Large intestine (tissue), 3 donors: Measurements from ENCODE around the gene IFIH1. TPM values are rescaled to one million over a fixed set of nuclear protein-coding genes. Genes with fewer than 3 reads are reported as not detected.

Source experiments
- DNase-seq, 2 donors: peaks; one replicate each; pipeline versions ENCODE4 v3.0.0 to v3.0.0-alpha.2; 2013
- H3K27ac ChIP-seq: one replicate; pipeline ENCODE4 v1.5.1; 2013; ENCODE audit warnings: low read length
- H3K27me3 ChIP-seq: 2 replicates; pipeline ENCODE4 v1.6.1; 2013; ENCODE audit warnings: low read length; ENCODE audit not compliant: control insufficient read depth, insufficient read depth
- H3K36me3 ChIP-seq: 2 replicates; pipeline ENCODE4 v1.6.1; 2013; ENCODE audit warnings: low read length; ENCODE audit not compliant: control insufficient read depth, insufficient read depth
- H3K4me1 ChIP-seq: one replicate; pipeline ENCODE4 v1.6.1; 2013; ENCODE audit warnings: low read length; ENCODE audit not compliant: control insufficient read depth, insufficient read depth
- H3K4me3 ChIP-seq: one replicate; pipeline ENCODE4 v1.5.1; 2013; ENCODE audit warnings: low read length
- H3K9me3 ChIP-seq: one replicate; pipeline ENCODE4 v1.6.1; 2013; ENCODE audit warnings: mild to moderate bottlenecking, low read depth, low read length, moderate library complexity; ENCODE audit not compliant: control insufficient read depth
- WGBS: methylation state at CpG from one replicate; pipeline ENCODE4 v1.1.5; 2013; ENCODE audit warnings: low lambda C conversion rate; ENCODE audit not compliant: insufficient coverage; 5-methylcytosine and 5-hydroxymethylcytosine counted together
- polyA plus RNA-seq: library from polyadenylated mRNA; unstranded; fragments of 120-200 nt; gene quantifications from one replicate; pipeline ENCODE4 v1.2.1, GENCODE V29; 2013

Gene IFIH1
- polyA plus RNA-seq, 1 donor = 17.6 TPM

- DNase-seq = no peak
- Histone ChIP-seq H3K36me3 (no peaks in the 10 kb centered on the region), H3K4me3 (no peak overlapping the region), H3K9me3 (no peaks in the 10 kb centered on the region), H3K4me1 (no peaks in the 10 kb centered on the region), H3K27ac (no peak overlapping the region), H3K27me3 (no peaks in the 10 kb centered on the region)
- WGBS = no CpG with 5 or more reads among the region's 1 CpG
These were observed 98.1 kb downstream of the IFIH1 start for GRCh38 chr2:162220368-162220767.

GRCh38 chr2:162219426-162219825 is 99.1 kb downstream of the IFIH1 start:
- 84% methylated on average over 2 of the region's 4 CpGs for WGBS
- Histone ChIP-seq H3K36me3 (no peaks in the 10 kb centered on the region), H3K27ac (no peak overlapping the region), H3K9me3 (no peaks in the 10 kb centered on the region), H3K4me1 (no peaks in the 10 kb centered on the region), H3K27me3 (no peaks in the 10 kb centered on the region), H3K4me3 (no peak overlapping the region)
- DNase-seq = no peak

GRCh38 chr2:162217598-162217997 is 100.9 kb downstream of the IFIH1 start:
- no CpG with 5 or more reads among the region's 1 CpG for WGBS
- Histone ChIP-seq H3K4me1 (no peaks in the 10 kb centered on the region), H3K27ac (no peak overlapping the region), H3K27me3 (no peaks in the 10 kb centered on the region), H3K4me3 (no peak overlapping the region), H3K9me3 (no peaks in the 10 kb centered on the region), H3K36me3 (no peaks in the 10 kb centered on the region)
- DNase-seq = no peak

Other genes starting within 250 kb of the IFIH1 start
- gene DPP4, start 244.5 kb downstream of the IFIH1 start, polyA plus RNA-seq = 145 TPM
- 83.8 TPM for gene GCG, start 166.4 kb downstream of the IFIH1 start, polyA plus RNA-seq
- 10.6 TPM for gene FAP, start 75.2 kb downstream of the IFIH1 start, polyA plus RNA-seq
- 37.7 TPM for gene GCA, start 25.4 kb upstream of the IFIH1 start, polyA plus RNA-seq